Pancreas (tissue), 10 donors: ENCODE data around the gene RNF123. TPM values are rescaled to one million over a fixed set of nuclear protein-coding genes. Genes with fewer than 3 reads are reported as not detected.

ENCODE experiments used
- ATAC-seq, 4 donors: fragments of 200-7000 bp; cut with Tn5 transposase; one replicate each; pipeline versions ENCODE4 v1.8.0 to v1.9.1; 2020; ENCODE audit warnings: mild to moderate bottlenecking in 4 of 4, moderate library complexity in 4 of 4
- DNase-seq, 6 donors: peaks; one replicate each; pipeline ENCODE4 v3.0.0-alpha.2; 2020
- FAIRE-seq: peaks from 2 replicates; lab custom pipeline; 2012; peaks lifted over from hg19 to GRCh38; lab: Jason Lieb, UNC
- H3K27ac ChIP-seq, 4 donors: fragments of 200-600 bp; sonication (generic); 1 replicate in 3 of 4; 2 replicates in 1 of 4; pipeline versions ENCODE4 v1.5.0 to v1.8.0; 2020
- H3K27me3 ChIP-seq, 4 donors: fragments of 200-600 bp; one replicate each; pipeline ENCODE4 v1.8.0; 2021
- H3K36me3 ChIP-seq, 3 donors: fragments of 200-600 bp; sonication (generic) in 1 of 3; one replicate each; pipeline versions ENCODE4 v1.5.0 to v1.8.0; 2020 to 2021
- H3K4me1 ChIP-seq, 3 donors: fragments of 200-600 bp; one replicate each; pipeline ENCODE4 v1.8.0; 2021
- H3K4me3 ChIP-seq, 4 donors: fragments of 200-600 bp; sonication (generic) in 2 of 4; one replicate each; pipeline versions ENCODE4 v1.5.0 to v1.8.0; 2020 to 2021
- H3K9me3 ChIP-seq, 4 donors: fragments of 200-600 bp; one replicate each; pipeline ENCODE4 v1.8.0; 2021
- WGBS, 2 donors: extraction: QIAGEN DNeasy Blood & Tissue Kit; methylation state at CpG; one replicate each; pipeline ENCODE4 v1.1.7; 2013; 5-methylcytosine and 5-hydroxymethylcytosine counted together
- intact Hi-C, 3 donors: fragments of 100-400 bp; cut with DNase I; formaldehyde crosslinking; loops; one replicate each; pipeline versions ENCODE4 v1.11.1 to v1.14.2; 2022
- polyA plus RNA-seq, 2 donors: library from polyadenylated mRNA; stranded (reverse); fragments of 200-250 nt; gene quantifications; one replicate each; pipeline ENCODE4 v1.2.3, GENCODE V29; 2013
- total RNA-seq, 6 donors: library from RNA; stranded (reverse); fragmentation: NEBNext Ultra II Directional in 4 of 6; extraction: Animal tissue kit (Norgen Biotek cat#: 25700) in 4 of 6; gene quantifications; one replicate each; pipeline versions ENCODE4 v1.2.1 to v1.2.4, GENCODE V29; 2021 to 2023
- TF ChIP-seq, protein P1 (sequence below), 4 donors: fragments of 200-600 bp; sonication (generic) in 3 of 4; IDR thresholded peaks; one replicate each; pipeline versions ENCODE4 v1.5.0 to v1.8.0; 2021; ENCODE audit warnings: antibody characterized with exemption in 4 of 4
- donor health status: healthy with polysubstance abuse.
- donor health status: DM: no; HTN: no; CAD: no; lungs with moderate emphysema.
- donor health status: DM: no; HTN: no; CAD: no.
- donor health status: control.
- donor health status: control.
- donor health status: Bipolar disorder and iron deficiency.
- donor health status: DM: yes; HTN: yes; CAD: no.
- donor health status: DM: no; HTN: no; CAD: no.
- donor health status: DM: no; HTN: no; CAD: no.
- donor health status: DM: yes; HTN: yes; CAD: no.

Gene RNF123
- total and polyA plus RNA-seq, 8 donors = 13.5 to 27.6 (median 20.6) TPM

GRCh38 chr3:49662021-49662420 lies 27.3 kb upstream of the RNF123 start:
- H3K27ac ChIP-seq = no peak overlapping the region
- no peak for DNase-seq
- WGBS, 2 donors = 80 to 86% methylated on average over 22 of the region's 22 CpGs
- H3K27me3 ChIP-seq = no peaks in the 10 kb centered on the region
- H3K4me1 ChIP-seq = peaks cover 0 to 3% (median 0%) of the 10 kb centered on the region in 3 donors
- FAIRE-seq = no peak
- intact Hi-C loops = no loop called here
- TF ChIP-seq, protein P1, sequence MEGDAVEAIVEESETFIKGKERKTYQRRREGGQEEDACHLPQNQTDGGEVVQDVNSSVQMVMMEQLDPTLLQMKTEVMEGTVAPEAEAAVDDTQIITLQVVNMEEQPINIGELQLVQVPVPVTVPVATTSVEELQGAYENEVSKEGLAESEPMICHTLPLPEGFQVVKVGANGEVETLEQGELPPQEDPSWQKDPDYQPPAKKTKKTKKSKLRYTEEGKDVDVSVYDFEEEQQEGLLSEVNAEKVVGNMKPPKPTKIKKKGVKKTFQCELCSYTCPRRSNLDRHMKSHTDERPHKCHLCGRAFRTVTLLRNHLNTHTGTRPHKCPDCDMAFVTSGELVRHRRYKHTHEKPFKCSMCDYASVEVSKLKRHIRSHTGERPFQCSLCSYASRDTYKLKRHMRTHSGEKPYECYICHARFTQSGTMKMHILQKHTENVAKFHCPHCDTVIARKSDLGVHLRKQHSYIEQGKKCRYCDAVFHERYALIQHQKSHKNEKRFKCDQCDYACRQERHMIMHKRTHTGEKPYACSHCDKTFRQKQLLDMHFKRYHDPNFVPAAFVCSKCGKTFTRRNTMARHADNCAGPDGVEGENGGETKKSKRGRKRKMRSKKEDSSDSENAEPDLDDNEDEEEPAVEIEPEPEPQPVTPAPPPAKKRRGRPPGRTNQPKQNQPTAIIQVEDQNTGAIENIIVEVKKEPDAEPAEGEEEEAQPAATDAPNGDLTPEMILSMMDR (IDR thresholded peaks at IDR 0.05) = no peak
- no peaks in the 10 kb centered on the region for H3K36me3 ChIP-seq
- no peaks in the 10 kb centered on the region for H3K9me3 ChIP-seq
- no peak for ATAC-seq
- H3K4me3 ChIP-seq = no peak overlapping the region

DNA sequence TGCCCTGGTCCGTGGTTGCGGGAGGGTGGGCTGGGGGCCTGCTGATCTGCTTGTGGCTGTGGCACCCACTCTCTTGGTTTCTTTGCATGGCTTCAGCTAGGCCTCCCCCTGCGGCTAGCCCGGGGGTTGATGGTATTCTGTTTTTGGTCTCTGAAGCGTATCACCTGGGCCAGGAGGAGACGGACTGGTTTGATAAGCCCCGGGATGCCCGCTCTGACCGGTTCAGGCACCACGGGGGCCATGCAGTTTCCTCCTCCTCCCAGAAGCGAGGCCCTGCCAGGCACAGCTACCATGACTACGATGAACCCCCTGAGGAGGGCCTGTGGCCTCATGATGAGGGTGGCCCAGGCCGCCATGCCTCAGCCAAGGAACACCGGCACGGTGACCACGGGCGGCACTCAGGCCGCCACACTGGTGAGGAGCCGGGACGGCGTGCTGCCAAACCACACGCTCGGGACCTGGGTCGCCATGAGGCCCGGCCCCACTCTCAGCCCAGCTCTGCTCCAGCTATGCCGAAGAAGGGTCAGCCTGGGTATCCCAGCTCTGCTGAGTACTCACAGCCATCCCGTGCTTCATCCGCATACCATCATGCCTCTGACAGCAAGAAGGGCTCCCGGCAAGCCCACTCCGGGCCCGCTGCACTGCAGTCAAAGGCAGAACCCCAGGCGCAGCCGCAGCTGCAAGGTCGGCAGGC lies 26.5 kb upstream of the RNF123 start:
- no peak for ATAC-seq
- Histone ChIP-seq H3K9me3 (no peaks in the 10 kb centered on the region), H3K36me3 (no peaks in the 10 kb centered on the region), H3K27me3 (no peaks in the 10 kb centered on the region), H3K27ac (no peak overlapping the region), H3K4me1 (peaks cover 0 to 3% (median 0%) of the 10 kb centered on the region in 3 donors), H3K4me3 (no peak overlapping the region)
- TF ChIP-seq, protein P1 (IDR thresholded peaks at IDR 0.05) = no peak
- DNase-seq = no peak
- 92 to 95% methylated on average over 34 of the region's 34 CpGs for WGBS, 2 donors
- FAIRE-seq = no peak
- intact Hi-C loops = no loop called here

DNA sequence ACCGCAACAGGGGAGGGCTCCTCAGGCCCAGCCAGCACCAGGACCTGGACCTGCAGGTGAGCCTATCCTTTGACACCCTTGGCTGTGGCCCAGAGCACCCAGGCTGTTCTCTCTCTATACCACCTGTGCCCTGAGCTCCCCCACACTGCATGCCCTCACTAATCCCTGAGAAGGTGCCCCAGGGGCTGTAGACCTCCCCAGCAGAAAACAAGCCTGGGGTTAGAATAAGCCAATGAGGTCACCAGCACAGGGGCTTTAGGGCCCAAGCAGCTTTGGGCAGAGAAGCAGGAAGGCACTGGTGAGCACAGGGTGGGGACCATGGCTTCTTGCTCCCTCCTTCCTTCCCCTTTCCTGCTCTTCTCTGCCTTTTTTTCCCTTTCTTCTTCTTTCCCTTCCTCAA lies 25.5 kb upstream of the RNF123 start:
- TF ChIP-seq, protein P1 (IDR thresholded peaks at IDR 0.05) = no peak
- Histone ChIP-seq H3K9me3 (no peaks in the 10 kb centered on the region), H3K4me3 (no peak overlapping the region), H3K27me3 (no peaks in the 10 kb centered on the region), H3K27ac (no peak overlapping the region), H3K36me3 (no peaks in the 10 kb centered on the region), H3K4me1 (peaks cover 0 to 7% (median 4%) of the 10 kb centered on the region in 3 donors)
- 95 to 100% methylated on average over 1 of the region's 1 CpG for WGBS, 2 donors
- ATAC-seq (no peak), FAIRE-seq (no peak), DNase-seq (no peak)
- intact Hi-C loops = no loop called here

DNA sequence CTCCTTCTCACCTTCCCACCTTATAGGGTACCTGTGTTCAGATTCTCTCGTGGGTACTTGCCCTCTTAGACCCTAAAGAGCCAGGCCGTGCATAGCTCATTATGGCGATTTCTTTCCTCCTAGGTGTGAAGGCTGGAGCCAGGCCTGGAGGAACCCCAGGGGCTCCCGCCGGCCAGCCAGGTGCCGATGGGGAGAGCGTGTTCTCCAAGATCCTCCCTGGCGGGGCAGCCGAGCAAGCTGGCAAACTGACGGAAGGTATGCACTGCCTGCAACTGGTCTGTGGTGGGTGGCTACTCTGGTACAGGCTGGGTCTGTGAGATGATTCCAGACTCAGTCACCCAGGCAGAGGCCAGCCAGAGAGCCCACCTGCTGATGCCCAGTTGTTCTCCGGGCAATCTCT lies 25.1 kb upstream of the RNF123 start:
- H3K4me1 ChIP-seq = peaks cover 0 to 11% (median 9%) of the 10 kb centered on the region in 3 donors

More for the DNA sequence above, 25.1 kb upstream of the RNF123 start:
- intact Hi-C loops = no loop called here
- WGBS, 2 donors = 76 to 90% methylated on average over 11 of the region's 11 CpGs
- ATAC-seq = no peak
- Histone ChIP-seq H3K4me3 (no peak overlapping the region), H3K27ac (no peak overlapping the region), H3K36me3 (no peaks in the 10 kb centered on the region), H3K9me3 (no peaks in the 10 kb centered on the region), H3K27me3 (no peaks in the 10 kb centered on the region)
- no peak for DNase-seq
- TF ChIP-seq, protein P1 (IDR thresholded peaks at IDR 0.05) = no peak
- no peak for FAIRE-seq
